H9 (cell line): ENCODE measurements around the gene CCDC57. TPM values are rescaled to one million over a fixed set of nuclear protein-coding genes. Genes with fewer than 3 reads are reported as not detected.

ENCODE experiments used
- DNase-seq: peaks from one replicate; pipeline ENCODE4 v3.0.0-alpha.2; 2017
- H2AFZ ChIP-seq: one replicate; pipeline ENCODE4 v1.6.1; 2013; ENCODE audit warnings: mild to moderate bottlenecking, low read length, control low read depth, moderate library complexity
- H2AK5ac ChIP-seq: 2 replicates; pipeline ENCODE4 v1.6.1; 2013; ENCODE audit warnings: low read length, control low read depth, mixed read lengths; ENCODE audit not compliant: insufficient read length
- H2BK120ac ChIP-seq: one replicate; pipeline ENCODE4 v1.6.1; 2013; ENCODE audit warnings: low read depth, mild to moderate bottlenecking, low read length, control low read depth, inconsistent platforms; ENCODE audit not compliant: poor library complexity, severe bottlenecking
- H2BK12ac ChIP-seq: 2 replicates; pipeline ENCODE4 v1.6.1; 2013; ENCODE audit warnings: low read length, control low read depth, mixed read lengths, low read depth; ENCODE audit not compliant: insufficient read length
- H2BK15ac ChIP-seq: 2 replicates; pipeline ENCODE4 v1.6.1; 2013; ENCODE audit warnings: low read depth, low read length, control low read depth
- H2BK20ac ChIP-seq: one replicate; pipeline ENCODE4 v1.6.1; 2013; ENCODE audit warnings: low read depth, mild to moderate bottlenecking, low read length, control low read depth, inconsistent platforms; ENCODE audit not compliant: poor library complexity, severe bottlenecking
- H2BK5ac ChIP-seq: 2 replicates; pipeline ENCODE4 v1.6.1; 2013; ENCODE audit warnings: low read length, control low read depth, mixed read lengths; ENCODE audit not compliant: insufficient read length
- H3K14ac ChIP-seq: 2 replicates; pipeline ENCODE4 v1.6.1; 2013; ENCODE audit warnings: low read length, control low read depth; ENCODE audit not compliant: insufficient read depth
- H3K18ac ChIP-seq: 2 replicates; pipeline ENCODE4 v1.6.1; 2013; ENCODE audit warnings: low read depth, mild to moderate bottlenecking, mixed read lengths, low read length, control low read depth; ENCODE audit not compliant: insufficient read length
- H3K23ac ChIP-seq: 2 replicates; pipeline ENCODE4 v1.6.1; 2013; ENCODE audit warnings: low read length, control low read depth, mixed read lengths, low read depth; ENCODE audit not compliant: insufficient read length
- H3K23me2 ChIP-seq: 2 replicates; pipeline ENCODE4 v1.6.1; 2013; ENCODE audit warnings: low read depth, mild to moderate bottlenecking, mixed read lengths, low read length, control low read depth; ENCODE audit not compliant: insufficient read length, poor library complexity, severe bottlenecking
- H3K27ac ChIP-seq: 2 replicates; pipeline ENCODE4 v1.5.1; 2013; ENCODE audit warnings: low read length, control low read depth, mixed read lengths, low read depth; ENCODE audit not compliant: insufficient read length
- H3K27me3 ChIP-seq: 2 replicates; pipeline ENCODE4 v1.6.1; 2013; ENCODE audit warnings: low read length, control low read depth, inconsistent platforms; ENCODE audit not compliant: insufficient read depth
- H3K4ac ChIP-seq: 2 replicates; pipeline ENCODE4 v1.6.1; 2013; ENCODE audit warnings: low read depth, mild to moderate bottlenecking, control low read depth, inconsistent platforms, low read length, moderate library complexity
- H3K4me1 ChIP-seq: 2 replicates; pipeline ENCODE4 v1.6.1; 2013; ENCODE audit warnings: low read length, control low read depth, inconsistent platforms; ENCODE audit not compliant: insufficient read depth
- H3K4me2 ChIP-seq: 2 replicates; pipeline ENCODE4 v1.6.1; 2013; ENCODE audit warnings: low read length, control low read depth, mixed read lengths; ENCODE audit not compliant: insufficient read length, insufficient read depth
- H3K56ac ChIP-seq: 2 replicates; pipeline ENCODE4 v1.6.1; 2013; ENCODE audit warnings: low read depth, mild to moderate bottlenecking, mixed read lengths, low read length, control low read depth; ENCODE audit not compliant: insufficient read length
- H3K79me1 ChIP-seq: 2 replicates; pipeline ENCODE4 v1.6.1; 2013; ENCODE audit warnings: low read depth, mild to moderate bottlenecking, moderate library complexity, low read length, control low read depth, inconsistent platforms; ENCODE audit not compliant: insufficient read depth, poor library complexity, severe bottlenecking
- H3K79me2 ChIP-seq: 2 replicates; pipeline ENCODE4 v1.6.1; 2013; ENCODE audit warnings: low read length, control low read depth, inconsistent platforms; ENCODE audit not compliant: insufficient read depth
- H3K9ac ChIP-seq: 2 replicates; pipeline ENCODE4 v1.6.1; 2013; ENCODE audit warnings: low read length, control low read depth, mixed read lengths; ENCODE audit not compliant: insufficient read length; ENCODE audit errors: extremely low read depth
- H3K9me3 ChIP-seq: one replicate; pipeline ENCODE4 v1.6.1; 2013; ENCODE audit warnings: low read depth, low read length, inconsistent platforms; ENCODE audit not compliant: control insufficient read depth
- H3T11ph ChIP-seq: one replicate; pipeline ENCODE4 v1.6.1; 2013; ENCODE audit warnings: mild to moderate bottlenecking, low read length, control low read depth, inconsistent platforms
- H4K20me1 ChIP-seq: one replicate; pipeline ENCODE4 v1.6.1; 2013; ENCODE audit not compliant: control insufficient read depth, insufficient read length, insufficient read depth
- H4K5ac ChIP-seq: 2 replicates; pipeline ENCODE4 v1.6.1; 2013; ENCODE audit warnings: low read depth, mild to moderate bottlenecking, mixed read lengths, low read length, control low read depth; ENCODE audit not compliant: insufficient read length
- H4K8ac ChIP-seq: replicated peaks from 2 replicates; pipeline ENCODE4 v1.6.1; 2013; ENCODE audit warnings: low read length, control low read depth, mixed read lengths, low read depth; ENCODE audit not compliant: insufficient read length
- H4K91ac ChIP-seq: 2 replicates; pipeline ENCODE4 v1.6.1; 2013; ENCODE audit warnings: low read depth, mild to moderate bottlenecking, moderate library complexity, mixed read lengths, low read length, control low read depth; ENCODE audit not compliant: insufficient read length
- H3K27ac Mint-ChIP-seq, 3 experiments: 2 replicates in 2 of 3; 3 replicates in 1 of 3; pipeline ENCODE4 v1.8.0; 2020 to 2021; ENCODE audit warnings: mixed read lengths in 3 of 3, mild to moderate bottlenecking in 1 of 3, moderate library complexity in 1 of 3
- H3K27me3 Mint-ChIP-seq: 2 replicates; pipeline ENCODE4 v1.8.0; 2021; ENCODE audit warnings: low read depth, mild to moderate bottlenecking, moderate library complexity, mixed read lengths
- H3K36me3 Mint-ChIP-seq, 3 experiments: 2 replicates in 2 of 3; 3 replicates in 1 of 3; pipeline ENCODE4 v1.8.0; 2020 to 2021; ENCODE audit warnings: low read depth in 3 of 3, mixed read lengths in 3 of 3; ENCODE audit not compliant: insufficient read depth in 1 of 3
- H3K4me1 Mint-ChIP-seq, 2 experiments: 2 replicates each; pipeline ENCODE4 v1.8.0; 2020; ENCODE audit warnings: mixed read lengths in 2 of 2
- H3K4me3 Mint-ChIP-seq, 2 experiments: 2 replicates in 1 of 2; 3 replicates in 1 of 2; pipeline ENCODE4 v1.8.0; 2020 to 2021; ENCODE audit warnings: mild to moderate bottlenecking in 2 of 2, mixed read lengths in 2 of 2, moderate library complexity in 1 of 2
- H3K9me3 Mint-ChIP-seq, 2 experiments: 2 replicates in 1 of 2; 3 replicates in 1 of 2; pipeline ENCODE4 v1.8.0; 2020; ENCODE audit warnings: mild to moderate bottlenecking in 2 of 2, mixed read lengths in 2 of 2, moderate library complexity in 1 of 2
- CTCF ChIP-seq: fragments of 200-600 bp; sonication (generic); conservative IDR thresholded peaks from 3 replicates; pipeline ENCODE4 v1.8.0; 2021; ENCODE audit warnings: antibody characterized with exemption, mild to moderate bottlenecking
- WGBS: extraction: QIAGEN DNeasy Blood & Tissue Kit; methylation state at CpG from one replicate; pipeline ENCODE4 v1.1.7; 2013; ENCODE audit warnings: missing lambda C conversion rate, low lambda C conversion rate, mixed read lengths; ENCODE audit not compliant: insufficient read length; ENCODE audit errors: extremely low coverage; 5-methylcytosine and 5-hydroxymethylcytosine counted together
- total RNA-seq: library from RNA; stranded (reverse); gene quantifications from 2 replicates; pipeline ENCODE4 v1.2.1, GENCODE V29; 2021

The CCDC57 gene
- total RNA-seq, 1 experiment from 2014 or later, result 11.0 TPM

GRCh38 chr17:82258555-82258954 is 45.9 kb upstream of the CCDC57 start:
- Histone ChIP-seq H3K79me2 (no peaks in the 10 kb centered on the region), H3K4me2 (no peak overlapping the region), H3K79me1 (no peaks in the 10 kb centered on the region), H4K5ac (no peak overlapping the region), H2BK20ac (no peak overlapping the region), H2AK5ac (no peak overlapping the region), H3T11ph (no peak overlapping the region), H2BK12ac (no peak overlapping the region), H3K9me3 (no peaks in the 10 kb centered on the region), H3K14ac (no peak overlapping the region), H2BK120ac (no peak overlapping the region), H4K8ac (no peak overlapping the region), H3K56ac (no peak overlapping the region), H3K4me1 (no peaks in the 10 kb centered on the region), H3K18ac (no peak overlapping the region), H4K20me1 (peaks cover 2% of the 10 kb centered on the region), H3K27ac (no peak overlapping the region), H3K23me2 (no peaks in the 10 kb centered on the region), H2BK15ac (no peak overlapping the region), H3K23ac (no peak overlapping the region), H2BK5ac (no peak overlapping the region), H3K9ac (no peak overlapping the region), H4K91ac (no peak overlapping the region), H3K4ac (no peak overlapping the region), H3K27me3 (no peaks in the 10 kb centered on the region), H2AFZ (no peak overlapping the region)
- peaks cover 0 to 7% of the 10 kb centered on the region in 2 experiments; a peak in 2 of 5 replicates for H3K9me3 Mint-ChIP-seq
- no CpG with 5 or more reads among the region's 5 CpGs for WGBS
- TF ChIP-seq CTCF, result no peak
- no peak for DNase-seq
- 0 out of 4 replicates have a peak, but pooled peaks cover 0 to 3% of the 10 kb centered on the region in 2 experiments for H3K4me1 Mint-ChIP-seq
- H3K27me3 Mint-ChIP-seq, result no peaks in the 10 kb centered on the region
- H3K36me3 Mint-ChIP-seq, result peaks cover 75 to 82% (median 82%) of the 10 kb centered on the region in 3 experiments
- no peak overlapping the region for H3K4me3 Mint-ChIP-seq
- H3K27ac Mint-ChIP-seq, result peak overlapping the region in 1 of 3 experiments; percentile 40; a peak in 2 of 7 replicates
